Measurements from ENCODE around the gene YBEY. TPM values are rescaled to one million over a fixed set of nuclear protein-coding genes. Genes with fewer than 3 reads are reported as not detected.
A peak's percentile ranks its signal among the peaks of the same experiment; 100 is the strongest.
"Not testable (repeated sequence)": the region's sequence is repeated elsewhere in the genome, so short reads cannot be mapped to it uniquely, and the experiment has no call there.

YBEY gene, protein sequence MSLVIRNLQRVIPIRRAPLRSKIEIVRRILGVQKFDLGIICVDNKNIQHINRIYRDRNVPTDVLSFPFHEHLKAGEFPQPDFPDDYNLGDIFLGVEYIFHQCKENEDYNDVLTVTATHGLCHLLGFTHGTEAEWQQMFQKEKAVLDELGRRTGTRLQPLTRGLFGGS
- 18.8 and 24.2 TPM in 2 replicates for total RNA-seq (2021)
- percentile 65 among the genes with signal in this experiment for Bru-seq, nascent RNA
- BruChase-seq, experiment 1, labeled RNA remaining after a 2-hour chase, result percentile 69 among the genes with signal in this experiment
- BruChase-seq, experiment 2, labeled RNA remaining after a 6-hour chase, result percentile 68 among the genes with signal in this experiment
- long read RNA-seq, transcript YBEY-206 (5 exons, 744 nt), result major isoform, 15 of 22 reads
- long read RNA-seq, partial matches to known transcripts, result 0 of 22 reads
- long read RNA-seq, other reads (novel, unspliced or antisense), result 1 of 22 reads

DNA sequence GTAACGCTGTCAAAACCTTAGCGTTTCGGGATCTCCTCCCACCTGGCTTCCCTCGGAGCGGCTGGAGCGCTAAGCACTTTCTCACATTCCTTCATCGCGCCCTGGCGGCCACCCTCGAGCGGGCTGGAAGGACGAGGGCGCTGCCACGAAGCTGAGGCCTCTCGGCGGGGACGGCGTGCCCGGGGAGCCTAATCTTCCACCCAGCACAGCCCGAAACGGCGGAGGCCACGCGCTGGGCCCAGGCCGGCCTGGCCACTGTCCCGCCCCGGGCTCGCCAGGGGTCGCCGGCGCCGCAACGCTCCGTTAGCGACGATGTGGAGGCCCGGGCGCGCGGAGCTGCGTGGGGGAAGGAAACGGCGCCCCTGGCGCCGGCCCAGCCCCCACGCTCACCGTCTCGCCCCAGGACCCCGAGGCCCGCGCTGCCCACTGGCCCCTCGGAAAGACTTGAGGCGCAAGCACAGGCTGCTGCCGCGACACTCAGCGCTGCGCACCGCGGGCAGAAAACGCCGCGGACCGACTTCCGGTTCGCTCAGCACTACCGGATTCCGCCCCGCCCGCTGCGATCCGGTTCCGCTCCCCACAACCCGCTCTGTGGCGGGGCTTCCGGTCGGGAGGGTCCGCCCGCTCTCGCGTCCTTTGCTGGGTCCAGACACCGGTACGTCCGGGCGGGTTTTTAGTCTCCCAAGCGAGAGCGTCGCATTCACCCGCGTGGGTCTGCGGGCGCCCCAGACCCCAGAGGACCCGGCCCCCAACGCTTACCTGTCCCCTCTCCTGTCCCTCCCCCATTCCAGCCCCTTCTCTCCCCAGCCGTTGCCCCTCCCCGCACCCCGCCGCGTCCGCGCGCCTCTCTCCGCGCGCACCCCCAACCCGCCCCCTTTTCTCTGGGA is at the start of gene YBEY:
TSS of gene YBEY (plus strand) at position 582 of the 887 bp plus-strand sequence. CDS start 572 bp downstream, outside the sequence.
- peak within 1 kb of the TSS; percentile 97 for H3K27ac ChIP-seq (ENCODE audit: low read depth, low read length, poor library complexity, severe bottlenecking)
- no TSS peak for BruUV-seq (replicated peaks)
- peaks cover 41% of the 10 kb centered on the region for H3K4me1 ChIP-seq (ENCODE audit: insufficient read depth, low read length, poor library complexity, severe bottlenecking)
- CTCF ChIA-PET, result interaction anchor here (0.5 kb wide), 1 partner anchor 57 kb away, joined by 4 read pairs; no protein-coding TSS in a partner anchor
- peak within 1 kb of the TSS; percentile 97 for H3K4me3 ChIP-seq (ENCODE audit: low read depth, low read length, poor library complexity, severe bottlenecking)
- POLR2A ChIA-PET (ENCODE audit: low non-redundant PET), result no interaction called here
- no peaks in the 10 kb centered on the region for H3K9me3 ChIP-seq (ENCODE audit: low read depth, low read length, poor library complexity, severe bottlenecking)
- TF ChIP-seq, protein P1, sequence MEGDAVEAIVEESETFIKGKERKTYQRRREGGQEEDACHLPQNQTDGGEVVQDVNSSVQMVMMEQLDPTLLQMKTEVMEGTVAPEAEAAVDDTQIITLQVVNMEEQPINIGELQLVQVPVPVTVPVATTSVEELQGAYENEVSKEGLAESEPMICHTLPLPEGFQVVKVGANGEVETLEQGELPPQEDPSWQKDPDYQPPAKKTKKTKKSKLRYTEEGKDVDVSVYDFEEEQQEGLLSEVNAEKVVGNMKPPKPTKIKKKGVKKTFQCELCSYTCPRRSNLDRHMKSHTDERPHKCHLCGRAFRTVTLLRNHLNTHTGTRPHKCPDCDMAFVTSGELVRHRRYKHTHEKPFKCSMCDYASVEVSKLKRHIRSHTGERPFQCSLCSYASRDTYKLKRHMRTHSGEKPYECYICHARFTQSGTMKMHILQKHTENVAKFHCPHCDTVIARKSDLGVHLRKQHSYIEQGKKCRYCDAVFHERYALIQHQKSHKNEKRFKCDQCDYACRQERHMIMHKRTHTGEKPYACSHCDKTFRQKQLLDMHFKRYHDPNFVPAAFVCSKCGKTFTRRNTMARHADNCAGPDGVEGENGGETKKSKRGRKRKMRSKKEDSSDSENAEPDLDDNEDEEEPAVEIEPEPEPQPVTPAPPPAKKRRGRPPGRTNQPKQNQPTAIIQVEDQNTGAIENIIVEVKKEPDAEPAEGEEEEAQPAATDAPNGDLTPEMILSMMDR (conservative IDR thresholded peaks at IDR 0.05; ENCODE audit: low read depth, low read length), result peak; percentile 46; the same call in 1 of the 2 replicates
- TF ChIP-seq EZH2 (IDR thresholded peaks at IDR 0.05; ENCODE audit: borderline replicate concordance, low read depth, low read length, poor library complexity, severe bottlenecking), result no peak
- H3K27me3 ChIP-seq (replicated peaks; ENCODE audit: insufficient read depth, low read depth, low read length, poor library complexity), result no peaks in the 10 kb centered on the region
- peaks cover 26% of the 10 kb centered on the region for H3K36me3 ChIP-seq (ENCODE audit: insufficient read depth, low read length, poor library complexity, severe bottlenecking)
- intact Hi-C loops (cut with micrococcal nuclease; ENCODE audit: unreplicated experiment), result no loop called here
- DNase-seq (ENCODE audit: low spot score), result peak; percentile 96

DNA sequence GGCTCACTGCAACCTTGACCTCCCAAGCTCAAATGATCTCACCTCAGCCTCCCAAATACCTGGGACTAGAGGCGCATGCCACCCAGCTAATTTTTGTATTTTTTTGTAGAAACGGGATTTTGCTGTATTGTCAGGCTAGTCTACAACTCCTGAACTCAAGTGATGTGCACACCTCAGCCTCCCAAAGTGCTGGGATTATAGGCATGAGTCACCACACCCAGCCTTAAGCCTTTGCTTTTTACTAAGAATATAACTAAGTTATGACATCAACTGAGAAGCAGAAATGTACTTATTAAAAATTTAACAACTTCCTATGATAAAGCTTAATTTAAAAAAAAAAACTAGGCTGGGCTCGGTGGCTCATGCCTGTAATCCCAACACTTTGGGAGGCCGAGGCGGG is 48.7 kb upstream of the YBEY start:
- Histone ChIP-seq H3K4me1 (ENCODE audit: insufficient read depth, low read length, poor library complexity, severe bottlenecking) (no peaks in the 10 kb centered on the region), H3K36me3 (ENCODE audit: insufficient read depth, low read length, poor library complexity, severe bottlenecking) (peaks cover 87% of the 10 kb centered on the region), H3K4me3 (ENCODE audit: low read depth, low read length, poor library complexity, severe bottlenecking) (no peak overlapping the region), H3K27ac (ENCODE audit: low read depth, low read length, poor library complexity, severe bottlenecking) (no peak overlapping the region), H3K27me3 (replicated peaks; ENCODE audit: insufficient read depth, low read depth, low read length, poor library complexity) (no peaks in the 10 kb centered on the region), H3K9me3 (ENCODE audit: low read depth, low read length, poor library complexity, severe bottlenecking) (no peaks in the 10 kb centered on the region)
- intact Hi-C loops (cut with micrococcal nuclease; ENCODE audit: unreplicated experiment), result no loop called here
- ChIA-PET POLR2A (ENCODE audit: low non-redundant PET) (no interaction called here), CTCF (interaction anchor here (0.7 kb wide), 1 partner anchor 18 kb away, joined by 10 read pairs; no protein-coding TSS in a partner anchor)
- no TSS peak for BruUV-seq (replicated peaks)
- no peak for TF ChIP-seq EZH2 (IDR thresholded peaks at IDR 0.05; ENCODE audit: borderline replicate concordance, low read depth, low read length, poor library complexity, severe bottlenecking)
- TF ChIP-seq, protein P1 (conservative IDR thresholded peaks at IDR 0.05; ENCODE audit: low read depth, low read length), result no peak
- no peak for DNase-seq (ENCODE audit: low spot score)

DNA sequence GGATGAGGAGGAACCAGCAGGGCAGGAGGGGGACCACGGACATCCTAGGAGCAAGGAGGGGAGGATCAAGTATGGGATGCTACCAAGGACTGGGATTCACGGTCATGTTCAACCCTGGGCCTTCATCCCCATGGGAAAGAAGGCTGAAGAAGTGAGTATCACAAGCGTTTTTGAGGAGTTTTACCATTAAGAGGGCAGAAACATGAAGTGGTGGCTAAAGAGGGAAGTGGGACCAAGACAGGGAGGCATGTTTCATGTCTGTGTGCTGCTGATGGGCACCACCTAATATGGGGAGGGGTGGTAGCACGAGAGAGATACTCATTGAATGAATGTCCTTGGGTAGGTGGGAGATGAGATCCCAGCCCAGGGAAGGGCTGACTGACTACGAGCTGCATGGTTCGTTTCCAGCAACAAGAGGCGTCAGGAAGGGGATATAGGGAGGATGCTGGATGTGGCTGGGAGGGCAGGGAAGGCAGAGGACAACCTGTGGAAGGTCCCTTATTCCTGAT is 46.3 kb upstream of the YBEY start:
- POLR2A ChIA-PET (ENCODE audit: low non-redundant PET), result no interaction called here
- intact Hi-C loops (cut with micrococcal nuclease; ENCODE audit: unreplicated experiment), result no loop called here
- no peaks in the 10 kb centered on the region for H3K9me3 ChIP-seq (ENCODE audit: low read depth, low read length, poor library complexity, severe bottlenecking)

DNA sequence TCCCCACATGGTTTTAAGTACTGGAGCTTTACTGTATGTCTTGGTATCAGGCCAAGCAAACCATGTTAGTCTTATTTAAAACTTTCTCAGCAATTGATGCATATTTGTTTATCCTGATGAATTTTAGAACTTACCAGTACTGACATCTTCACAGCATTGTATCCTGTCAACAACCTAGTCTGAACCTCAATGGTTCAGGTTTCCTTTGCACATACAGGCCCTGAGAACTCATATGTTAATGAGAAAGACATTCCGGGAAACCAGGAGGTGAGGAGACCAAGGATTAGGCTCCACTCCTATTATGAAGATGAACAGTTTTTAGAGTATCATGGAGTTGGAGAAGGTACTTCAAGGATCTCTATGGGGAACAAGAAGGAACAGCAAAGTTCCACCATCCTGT is 44.6 kb upstream of the YBEY start:
- BruUV-seq (replicated peaks); CTCF ChIA-PET; H3K9me3 ChIP-seq (ENCODE audit: low read depth, low read length, poor library complexity, severe bottlenecking); H3K27me3 ChIP-seq (replicated peaks; ENCODE audit: insufficient read depth, low read depth, low read length, poor library complexity); DNase-seq (ENCODE audit: low spot score); H3K27ac ChIP-seq (ENCODE audit: low read depth, low read length, poor library complexity, severe bottlenecking); intact Hi-C loops (cut with micrococcal nuclease; ENCODE audit: unreplicated experiment); POLR2A ChIA-PET (ENCODE audit: low non-redundant PET); H3K4me1 ChIP-seq (ENCODE audit: insufficient read depth, low read length, poor library complexity, severe bottlenecking); H3K4me3 ChIP-seq (ENCODE audit: low read depth, low read length, poor library complexity, severe bottlenecking): not testable (repeated sequence)
- peaks cover 95% of the 10 kb centered on the region for H3K36me3 ChIP-seq (ENCODE audit: insufficient read depth, low read length, poor library complexity, severe bottlenecking)

More for the DNA sequence above, 46.3 kb upstream of the YBEY start:
- DNase-seq (ENCODE audit: low spot score), result no peak
- BruUV-seq (replicated peaks), result no TSS peak
- Histone ChIP-seq H3K4me3 (ENCODE audit: low read depth, low read length, poor library complexity, severe bottlenecking) (no peak overlapping the region), H3K27me3 (replicated peaks; ENCODE audit: insufficient read depth, low read depth, low read length, poor library complexity) (no peaks in the 10 kb centered on the region), H3K4me1 (ENCODE audit: insufficient read depth, low read length, poor library complexity, severe bottlenecking) (no peaks in the 10 kb centered on the region), H3K36me3 (ENCODE audit: insufficient read depth, low read length, poor library complexity, severe bottlenecking) (peaks cover 95% of the 10 kb centered on the region), H3K27ac (ENCODE audit: low read depth, low read length, poor library complexity, severe bottlenecking) (no peak overlapping the region)
- CTCF ChIA-PET, result no interaction called here
- TF ChIP-seq EZH2 (IDR thresholded peaks at IDR 0.05; ENCODE audit: borderline replicate concordance, low read depth, low read length, poor library complexity, severe bottlenecking), result no peak
- TF ChIP-seq, protein P1 (conservative IDR thresholded peaks at IDR 0.05; ENCODE audit: low read depth, low read length), result no peak
